Urinary bladder (tissue), 4 donors: ENCODE measurements around the gene SPPL3. TPM values are rescaled to one million over a fixed set of nuclear protein-coding genes. Genes with fewer than 3 reads are reported as not detected.
"Not testable (repeated sequence)": the region's sequence is repeated elsewhere in the genome, so short reads cannot be mapped to it uniquely, and the experiment has no call there.

Experiments used
- DNase-seq: peaks from one replicate; pipeline ENCODE4 v3.0.0-alpha.2; 2015; ENCODE audit errors: extremely low spot score
- H3K27ac ChIP-seq: one replicate; pipeline ENCODE4 v1.5.1; 2013; ENCODE audit warnings: low read depth, mild to moderate bottlenecking, moderate library complexity
- H3K36me3 ChIP-seq: one replicate; pipeline ENCODE4 v1.6.1; 2013; ENCODE audit warnings: mild to moderate bottlenecking, moderate library complexity; ENCODE audit not compliant: insufficient read depth
- H3K4me1 ChIP-seq: one replicate; pipeline ENCODE4 v1.6.1; 2013; ENCODE audit warnings: mild to moderate bottlenecking, moderate library complexity; ENCODE audit not compliant: insufficient read depth
- H3K4me3 ChIP-seq: one replicate; pipeline ENCODE4 v1.5.1; 2013; ENCODE audit warnings: low read depth, low read length
- whole genome bisulfite sequencing: extraction: QIAGEN DNeasy Blood & Tissue Kit; methylation state at CpG from one replicate; pipeline ENCODE4 v1.1.7; 2013; 5-methylcytosine and 5-hydroxymethylcytosine counted together
- polyA plus RNA-seq: library from polyadenylated mRNA; stranded (reverse); fragments of 200-250 nt; gene quantifications from one replicate; pipeline ENCODE4 v1.2.3, GENCODE V29; 2013
- total RNA-seq: library from RNA; depleted of rRNA; stranded (reverse); fragments of >200 nt; gene quantifications from one replicate; pipeline ENCODE4 v1.2.3, GENCODE V29; 2014
- donor health status: healthy with polysubstance abuse.
- donor health status: healthy.

The SPPL3 gene
- total and polyA plus RNA-seq, 2 donors: 30.5 to 40.4 TPM

GRCh38 chr12:120838629-120839383, 65.4 kb downstream of the SPPL3 start:
- DNase-seq, H3K4me1 ChIP-seq, H3K27ac ChIP-seq, H3K4me3 ChIP-seq, H3K36me3 ChIP-seq: not testable (repeated sequence)
- WGBS: 95% methylated on average over 4 of the region's 4 CpGs

GRCh38 chr12:120836114-120836684, 68.0 kb downstream of the SPPL3 start:
- no peak for DNase-seq
- Histone ChIP-seq H3K4me1 (no peaks in the 10 kb centered on the region), H3K27ac (no peak overlapping the region), H3K36me3 (no peaks in the 10 kb centered on the region), H3K4me3 (no peak overlapping the region)
- 84% methylated on average over 4 of the region's 4 CpGs for WGBS

GRCh38 chr12:120835657-120836056, 68.5 kb downstream of the SPPL3 start:
- Histone ChIP-seq H3K4me1 (no peaks in the 10 kb centered on the region), H3K27ac (no peak overlapping the region), H3K36me3 (no peaks in the 10 kb centered on the region), H3K4me3 (no peak overlapping the region)
- no peak for DNase-seq
- WGBS: 18% methylated on average over 1 of the region's 1 CpG

GRCh38 chr12:120835304-120835612, 68.9 kb downstream of the SPPL3 start:
- Histone ChIP-seq H3K27ac (no peak overlapping the region), H3K4me1 (no peaks in the 10 kb centered on the region), H3K4me3 (no peak overlapping the region), H3K36me3 (no peaks in the 10 kb centered on the region)
- no peak for DNase-seq
- 23% methylated on average over 4 of the region's 4 CpGs for WGBS

- Histone ChIP-seq H3K36me3 (no peaks in the 10 kb centered on the region), H3K4me1 (no peaks in the 10 kb centered on the region), H3K4me3 (no peak overlapping the region), H3K27ac (no peak overlapping the region)
- WGBS: 65% methylated on average over 4 of the region's 4 CpGs
- no peak for DNase-seq
These were observed 69.5 kb downstream of the SPPL3 start for GRCh38 chr12:120834489-120835303.

- Histone ChIP-seq H3K27ac (no peak overlapping the region), H3K4me1 (no peaks in the 10 kb centered on the region), H3K4me3 (no peak overlapping the region), H3K36me3 (no peaks in the 10 kb centered on the region)
- 59% methylated on average over 4 of the region's 4 CpGs for WGBS
- DNase-seq: no peak
These were observed 70.3 kb downstream of the SPPL3 start for GRCh38 chr12:120833849-120834248.

GRCh38 chr12:120832737-120833136, 71.4 kb downstream of the SPPL3 start:
- no peak for DNase-seq
- Histone ChIP-seq H3K27ac (no peak overlapping the region), H3K36me3 (no peaks in the 10 kb centered on the region), H3K4me1 (no peaks in the 10 kb centered on the region), H3K4me3 (no peak overlapping the region)
- 96% methylated on average over 2 of the region's 2 CpGs for WGBS

- no peak overlapping the region for H3K4me3 ChIP-seq
- no peaks in the 10 kb centered on the region for H3K36me3 ChIP-seq
- H3K27ac ChIP-seq: no peak overlapping the region
- no peaks in the 10 kb centered on the region for H3K4me1 ChIP-seq
- no peak for DNase-seq
- 41% methylated on average over 2 of the region's 2 CpGs for WGBS
These were observed 72.4 kb downstream of the SPPL3 start for GRCh38 chr12:120831648-120832267.

GRCh38 chr12:120830966-120831365, 73.2 kb downstream of the SPPL3 start:
- no peak for DNase-seq
- 74% methylated on average over 4 of the region's 4 CpGs for WGBS
- Histone ChIP-seq H3K36me3 (no peaks in the 10 kb centered on the region), H3K27ac (no peak overlapping the region), H3K4me1 (no peaks in the 10 kb centered on the region), H3K4me3 (no peak overlapping the region)

- Histone ChIP-seq H3K4me1 (no peaks in the 10 kb centered on the region), H3K4me3 (no peak overlapping the region), H3K27ac (no peak overlapping the region), H3K36me3 (no peaks in the 10 kb centered on the region)
- 29% methylated on average over 3 of the region's 3 CpGs for WGBS
- no peak for DNase-seq
These were observed 73.9 kb downstream of the SPPL3 start for GRCh38 chr12:120830052-120830940.

- H3K36me3 ChIP-seq: no peaks in the 10 kb centered on the region
- WGBS: 67% methylated on average over 4 of the region's 4 CpGs
- no peak for DNase-seq
- no peaks in the 10 kb centered on the region for H3K4me1 ChIP-seq
- no peak overlapping the region for H3K4me3 ChIP-seq
- H3K27ac ChIP-seq: no peak overlapping the region
These were observed 77.8 kb downstream of the SPPL3 start for GRCh38 chr12:120826335-120826734.

- H3K4me3 ChIP-seq: no peak overlapping the region
- DNase-seq: no peak
- H3K4me1 ChIP-seq: no peaks in the 10 kb centered on the region
- WGBS: 92% methylated on average over 3 of the region's 3 CpGs
- no peaks in the 10 kb centered on the region for H3K36me3 ChIP-seq
- H3K27ac ChIP-seq: no peak overlapping the region
These were observed 78.8 kb downstream of the SPPL3 start for GRCh38 chr12:120825337-120825736.
